ENCODE results near the gene PCCA.

DNA sequence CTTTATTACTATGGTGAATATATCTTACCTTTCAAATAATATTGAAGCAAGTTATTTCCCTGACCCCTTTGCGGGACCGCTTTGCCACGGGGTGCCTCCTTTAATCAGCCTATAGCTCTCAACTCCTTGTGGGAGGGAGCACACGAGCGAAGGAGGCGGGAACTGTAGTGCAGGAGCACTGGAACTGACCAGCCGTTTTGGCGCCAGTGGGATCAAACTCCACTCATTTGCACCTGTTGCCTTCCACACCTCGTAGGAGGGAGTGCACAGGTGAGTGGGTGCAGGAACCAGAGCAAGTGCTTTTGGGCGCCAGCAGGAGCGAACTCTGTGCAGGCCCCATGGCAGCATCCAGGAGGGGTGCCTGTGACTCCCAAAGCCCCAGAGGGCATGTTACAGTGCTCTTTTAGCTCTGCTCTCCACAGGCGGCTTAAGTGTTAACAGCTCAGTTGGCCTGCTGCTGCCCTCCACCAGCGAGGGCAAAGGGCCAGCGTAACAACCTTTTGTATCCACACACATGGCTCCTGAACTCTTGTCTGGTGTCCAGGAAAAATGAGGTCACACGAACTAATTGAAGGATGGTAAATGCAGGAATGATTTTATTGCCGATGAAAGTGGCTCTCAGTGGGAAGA is 292.8 kb downstream of the PCCA start:
- TF ChIP-seq, protein P1, sequence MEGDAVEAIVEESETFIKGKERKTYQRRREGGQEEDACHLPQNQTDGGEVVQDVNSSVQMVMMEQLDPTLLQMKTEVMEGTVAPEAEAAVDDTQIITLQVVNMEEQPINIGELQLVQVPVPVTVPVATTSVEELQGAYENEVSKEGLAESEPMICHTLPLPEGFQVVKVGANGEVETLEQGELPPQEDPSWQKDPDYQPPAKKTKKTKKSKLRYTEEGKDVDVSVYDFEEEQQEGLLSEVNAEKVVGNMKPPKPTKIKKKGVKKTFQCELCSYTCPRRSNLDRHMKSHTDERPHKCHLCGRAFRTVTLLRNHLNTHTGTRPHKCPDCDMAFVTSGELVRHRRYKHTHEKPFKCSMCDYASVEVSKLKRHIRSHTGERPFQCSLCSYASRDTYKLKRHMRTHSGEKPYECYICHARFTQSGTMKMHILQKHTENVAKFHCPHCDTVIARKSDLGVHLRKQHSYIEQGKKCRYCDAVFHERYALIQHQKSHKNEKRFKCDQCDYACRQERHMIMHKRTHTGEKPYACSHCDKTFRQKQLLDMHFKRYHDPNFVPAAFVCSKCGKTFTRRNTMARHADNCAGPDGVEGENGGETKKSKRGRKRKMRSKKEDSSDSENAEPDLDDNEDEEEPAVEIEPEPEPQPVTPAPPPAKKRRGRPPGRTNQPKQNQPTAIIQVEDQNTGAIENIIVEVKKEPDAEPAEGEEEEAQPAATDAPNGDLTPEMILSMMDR (IDR thresholded peaks at IDR 0.05) = no peak
- TF ChIP-seq EP300 (IDR thresholded peaks at IDR 0.05) (no peak), POLR2AphosphoS2 (conservative IDR thresholded peaks at IDR 0.05; ENCODE audit: low read length) (no peak), RNF2 (IDR thresholded peaks at IDR 0.05; ENCODE audit: borderline replicate concordance, low read depth) (no peak)

Measured in A549 (cell line).